ENCODE data around the gene GTF3C2.

DNA sequence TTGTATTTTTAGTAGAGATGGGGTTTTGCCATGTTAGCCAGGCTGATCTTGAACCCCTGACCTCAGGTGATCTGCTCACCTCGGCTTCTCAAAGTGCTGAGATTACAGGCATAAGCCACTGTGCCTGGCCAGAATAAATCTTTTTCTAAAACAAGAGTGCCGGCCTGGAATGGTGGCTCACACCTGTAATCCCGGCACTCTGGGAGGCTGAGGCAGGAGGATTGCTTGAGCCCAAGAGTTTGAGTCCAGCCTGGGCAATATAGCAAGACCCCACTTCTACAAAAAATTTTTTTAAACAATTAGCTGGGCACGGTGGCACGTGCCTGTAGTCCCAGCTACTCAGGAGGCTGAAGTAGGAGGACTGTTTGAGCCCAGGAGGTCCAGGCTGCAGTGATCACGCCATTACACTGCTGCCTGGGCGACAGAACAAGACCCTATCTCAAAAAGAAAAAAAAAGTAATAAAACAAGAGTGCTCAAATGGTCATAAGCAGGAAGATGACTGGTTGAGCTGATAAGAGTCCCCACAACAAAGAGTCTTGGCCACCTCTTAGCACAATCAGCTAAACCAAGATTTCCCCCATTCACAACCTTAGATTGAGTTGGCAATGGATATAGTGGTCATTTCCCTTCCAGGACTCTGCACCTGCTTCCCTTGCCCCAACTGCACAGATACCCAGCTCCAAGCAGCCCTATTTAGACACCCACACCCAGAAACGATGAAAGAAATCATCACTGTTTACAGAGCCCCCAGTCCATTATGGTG, 42.5 kb downstream of the GTF3C2 start:
- TF ChIP-seq, protein P1, sequence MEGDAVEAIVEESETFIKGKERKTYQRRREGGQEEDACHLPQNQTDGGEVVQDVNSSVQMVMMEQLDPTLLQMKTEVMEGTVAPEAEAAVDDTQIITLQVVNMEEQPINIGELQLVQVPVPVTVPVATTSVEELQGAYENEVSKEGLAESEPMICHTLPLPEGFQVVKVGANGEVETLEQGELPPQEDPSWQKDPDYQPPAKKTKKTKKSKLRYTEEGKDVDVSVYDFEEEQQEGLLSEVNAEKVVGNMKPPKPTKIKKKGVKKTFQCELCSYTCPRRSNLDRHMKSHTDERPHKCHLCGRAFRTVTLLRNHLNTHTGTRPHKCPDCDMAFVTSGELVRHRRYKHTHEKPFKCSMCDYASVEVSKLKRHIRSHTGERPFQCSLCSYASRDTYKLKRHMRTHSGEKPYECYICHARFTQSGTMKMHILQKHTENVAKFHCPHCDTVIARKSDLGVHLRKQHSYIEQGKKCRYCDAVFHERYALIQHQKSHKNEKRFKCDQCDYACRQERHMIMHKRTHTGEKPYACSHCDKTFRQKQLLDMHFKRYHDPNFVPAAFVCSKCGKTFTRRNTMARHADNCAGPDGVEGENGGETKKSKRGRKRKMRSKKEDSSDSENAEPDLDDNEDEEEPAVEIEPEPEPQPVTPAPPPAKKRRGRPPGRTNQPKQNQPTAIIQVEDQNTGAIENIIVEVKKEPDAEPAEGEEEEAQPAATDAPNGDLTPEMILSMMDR (IDR thresholded peaks at IDR 0.05) = no peak
- TF ChIP-seq POLR2A (IDR thresholded peaks at IDR 0.05) = no peak

Measured in adrenal gland (tissue), 5 donors.